Measurements from ENCODE around the gene FOXN3.
"Not testable (repeated sequence)": the region's sequence is repeated elsewhere in the genome, so short reads cannot be mapped to it uniquely, and the experiment has no call there.

Gene FOXN3

GRCh38 chr14:89303456-89304435, 113.3 kb downstream of the FOXN3 start:
- no peak for DNase-seq (ENCODE audit: low read depth in 2 of 2)

DNA sequence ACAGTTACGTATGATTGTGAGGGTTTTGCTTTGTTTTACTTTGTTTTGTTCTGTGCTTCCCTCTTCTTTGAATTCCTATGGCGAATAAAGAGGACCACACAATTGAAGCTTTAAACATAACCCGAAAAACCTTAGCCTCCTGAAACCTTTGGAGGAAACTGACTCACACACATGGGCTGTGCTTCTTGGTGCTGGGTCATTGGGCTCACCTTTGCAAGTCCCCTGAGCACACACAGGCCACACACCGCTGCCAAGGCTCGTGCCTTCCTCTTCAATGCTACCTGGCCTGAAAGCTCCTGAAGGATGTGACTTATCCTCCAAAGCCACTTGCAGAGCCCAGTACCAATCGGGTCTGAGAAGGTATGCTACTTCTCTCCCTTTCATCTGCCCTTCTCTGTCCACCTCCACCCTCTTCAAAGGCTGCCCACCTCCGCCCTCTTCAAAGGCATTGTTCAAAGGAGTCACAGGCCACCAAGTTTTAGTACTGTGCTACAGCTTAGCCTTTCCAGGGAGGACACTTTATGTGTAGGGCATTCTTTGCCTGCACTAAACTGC, 114.6 kb downstream of the FOXN3 start:
- no peak for DNase-seq (ENCODE audit: low read depth in 2 of 2)

- DNase-seq (ENCODE audit: low read depth in 2 of 2) = no peak
Measured at GRCh38 chr14:89299587-89299986, 117.4 kb downstream of the FOXN3 start.

GRCh38 chr14:89298056-89298834, 118.8 kb downstream of the FOXN3 start:
- no peak for DNase-seq (ENCODE audit: low read depth in 2 of 2)

- no peak for DNase-seq (ENCODE audit: low read depth in 2 of 2)
Measured at GRCh38 chr14:89296281-89296745, 120.7 kb downstream of the FOXN3 start.

DNA sequence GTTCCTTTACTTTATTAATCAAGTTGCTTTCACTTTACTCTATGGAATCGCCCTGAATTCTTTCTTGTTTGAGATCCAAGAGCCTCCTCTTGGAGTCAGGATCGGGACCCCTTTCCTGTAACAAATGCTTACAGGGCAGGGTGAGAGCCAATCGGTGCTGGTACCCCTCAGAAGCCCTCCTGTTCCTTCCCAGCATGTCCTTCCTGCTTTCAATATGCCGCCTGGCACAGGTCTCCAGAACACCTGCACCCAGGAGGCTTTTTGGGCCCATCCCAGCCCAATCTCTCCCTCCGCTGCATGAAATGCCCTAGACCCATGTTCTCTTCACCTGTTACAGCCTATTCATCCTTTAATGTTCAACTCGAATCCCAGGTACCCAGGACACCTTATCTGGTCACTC, 122.2 kb downstream of the FOXN3 start:
- no peak for DNase-seq (ENCODE audit: low read depth in 2 of 2)

- not testable (repeated sequence) for DNase-seq (ENCODE audit: low read depth in 2 of 2)
Measured at GRCh38 chr14:89294469-89294868, 122.6 kb downstream of the FOXN3 start.

DNA sequence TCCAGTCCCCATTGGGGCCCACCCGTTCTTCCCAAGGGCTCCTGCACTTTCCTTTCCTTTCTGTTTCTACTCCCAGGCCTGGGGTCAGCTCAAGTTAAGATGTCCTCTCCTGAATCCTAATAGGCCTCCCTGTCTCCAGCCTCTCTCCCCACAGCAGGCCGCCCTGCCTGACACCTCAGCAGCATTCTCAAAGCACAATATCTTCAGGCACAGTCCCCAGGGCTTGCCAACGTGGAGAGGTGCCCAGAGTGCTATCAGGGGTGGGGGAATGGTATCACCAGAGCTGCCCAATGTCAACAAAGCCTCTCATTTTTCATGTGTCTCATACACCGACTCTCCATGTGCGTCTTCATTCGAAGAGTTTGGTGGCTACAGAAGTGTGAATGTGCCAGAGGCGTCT, 123.0 kb downstream of the FOXN3 start:
- no peak for DNase-seq (ENCODE audit: low read depth in 2 of 2)

GRCh38 chr14:89293314-89293916, 123.6 kb downstream of the FOXN3 start:
- DNase-seq (ENCODE audit: low read depth in 2 of 2) = no peak

GRCh38 chr14:89292579-89293313, 124.3 kb downstream of the FOXN3 start:
- no peak for DNase-seq (ENCODE audit: low read depth in 2 of 2)

DNA sequence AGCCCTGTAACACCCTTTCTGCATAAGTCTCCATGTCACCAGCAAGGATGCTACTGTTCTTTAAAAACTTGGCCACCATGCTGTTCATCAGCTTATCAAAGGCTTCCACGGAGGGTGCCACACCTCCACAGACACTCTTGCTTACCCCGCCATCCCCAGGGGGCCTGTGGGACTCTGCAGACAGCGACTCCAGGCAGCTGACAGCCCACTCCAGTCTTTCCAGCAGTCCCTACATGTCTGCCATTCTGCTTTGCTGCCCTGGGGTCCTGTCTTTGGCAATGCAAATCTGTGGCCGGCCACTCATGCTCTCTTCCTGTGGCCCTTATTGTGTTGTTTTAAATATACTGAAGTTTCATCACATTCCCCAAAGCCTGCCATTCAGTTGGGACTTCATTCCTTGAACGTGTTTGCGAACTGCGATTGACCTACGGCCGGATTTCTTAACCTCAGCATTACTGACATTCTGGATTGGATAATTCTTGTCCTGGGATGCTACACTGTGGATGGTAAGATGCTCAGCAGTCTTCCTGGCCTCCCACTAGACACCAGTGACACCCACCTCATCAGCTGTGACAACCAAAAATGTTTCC, 125.6 kb downstream of the FOXN3 start:
- DNase-seq (ENCODE audit: low read depth in 2 of 2) = no peak

GRCh38 chr14:89290813-89291212, 126.2 kb downstream of the FOXN3 start:
- no peak for DNase-seq (ENCODE audit: low read depth in 2 of 2)

GRCh38 chr14:89289477-89289876, 127.6 kb downstream of the FOXN3 start:
- DNase-seq (ENCODE audit: low read depth in 2 of 2) = no peak

- no peak for DNase-seq (ENCODE audit: low read depth in 2 of 2)
Measured at GRCh38 chr14:89288114-89288513, 128.9 kb downstream of the FOXN3 start.

GRCh38 chr14:89284333-89285058, 132.5 kb downstream of the FOXN3 start:
- DNase-seq (ENCODE audit: low read depth in 2 of 2) = no peak

GRCh38 chr14:89283327-89284060, 133.5 kb downstream of the FOXN3 start:
- DNase-seq (ENCODE audit: low read depth in 2 of 2) = peak in 1 of 2 donors; percentile 19

GRCh38 chr14:89282191-89282590, 134.8 kb downstream of the FOXN3 start:
- DNase-seq (ENCODE audit: low read depth in 2 of 2) = no peak

DNA sequence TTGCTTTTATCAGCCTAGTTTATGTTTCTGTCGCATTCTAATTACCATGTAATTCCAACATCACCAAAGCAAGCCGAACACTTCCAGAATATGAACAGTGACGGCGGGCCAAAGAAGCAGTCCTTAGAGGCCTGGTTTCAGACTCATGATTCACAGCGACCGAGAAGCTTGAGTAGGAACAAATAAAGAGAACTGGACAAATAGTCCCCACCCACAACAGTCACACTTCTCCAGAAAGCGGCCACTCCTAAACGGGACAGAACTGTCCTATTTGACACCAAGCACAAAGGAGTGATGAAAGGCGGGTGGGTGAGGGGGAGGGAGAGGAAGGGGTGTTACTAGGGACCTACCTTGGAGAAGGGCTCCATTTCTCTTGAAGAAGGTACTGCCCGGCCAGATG, 136.4 kb downstream of the FOXN3 start:
- no peak for DNase-seq (ENCODE audit: low read depth in 2 of 2)

- DNase-seq (ENCODE audit: low read depth in 2 of 2) = no peak
Measured at GRCh38 chr14:89279649-89280232, 137.3 kb downstream of the FOXN3 start.
